MM.1S (cell line): ENCODE results near the gene GATC.

ENCODE experiments used
- DNase-seq: peaks from one replicate; pipeline ENCODE4 v3.0.0-alpha.2; 2015
- H2AFZ ChIP-seq: fragments of 300-600 bp; sonication (generic); 2 replicates; pipeline ENCODE4 v1.6.0; 2016; ENCODE audit warnings: antibody characterized with exemption, low read length
- H3F3A ChIP-seq: fragments of 300-600 bp; sonication (generic); 2 replicates; pipeline ENCODE4 v1.6.1; 2016; ENCODE audit warnings: mild to moderate bottlenecking, antibody characterized with exemption, low read length, moderate library complexity, mixed read lengths; ENCODE audit not compliant: insufficient read depth
- H3K27ac ChIP-seq: fragments of 300-600 bp; sonication (generic); 2 replicates; pipeline ENCODE4 v1.5.1; 2016; ENCODE audit warnings: mild to moderate bottlenecking, low read length
- H3K27me3 ChIP-seq: fragments of 300-600 bp; sonication (generic); replicated peaks from 2 replicates; pipeline ENCODE4 v1.6.0; 2016; ENCODE audit warnings: low read length; ENCODE audit not compliant: insufficient read depth
- H3K36me3 ChIP-seq: fragments of 300-600 bp; sonication (generic); replicated peaks from 2 replicates; pipeline ENCODE4 v1.6.1; 2016; ENCODE audit warnings: mild to moderate bottlenecking, low read length, mixed read lengths; ENCODE audit not compliant: insufficient read depth
- H3K4me1 ChIP-seq: fragments of 300-600 bp; sonication (generic); 2 replicates; pipeline ENCODE4 v1.6.1; 2016; ENCODE audit warnings: low read length, mixed read lengths
- H3K4me2 ChIP-seq: fragments of 300-600 bp; sonication (generic); 2 replicates; pipeline ENCODE4 v1.6.0; 2016; ENCODE audit warnings: low read depth, low read length
- H3K4me3 ChIP-seq: fragments of 300-600 bp; sonication (generic); 2 replicates; pipeline ENCODE4 v1.5.1; 2016; ENCODE audit warnings: low read length, mixed read lengths
- H3K79me2 ChIP-seq: fragments of 300-600 bp; sonication (generic); 2 replicates; pipeline ENCODE4 v1.6.1; 2016; ENCODE audit warnings: mixed run types, low read length, mixed read lengths
- H3K9ac ChIP-seq: fragments of 300-600 bp; sonication (generic); 2 replicates; pipeline ENCODE4 v1.6.1; 2016; ENCODE audit warnings: low read length, mixed read lengths
- H3K9me2 ChIP-seq: fragments of 300-600 bp; sonication (generic); replicated peaks from 2 replicates; pipeline ENCODE4 v1.6.1; 2016; ENCODE audit warnings: mild to moderate bottlenecking, low read length, mixed read lengths; ENCODE audit not compliant: insufficient read depth
- H3K9me3 ChIP-seq: fragments of 300-600 bp; sonication (generic); replicated peaks from 2 replicates; pipeline ENCODE4 v1.6.1; 2016; ENCODE audit warnings: mild to moderate bottlenecking, low read length, mixed read lengths; ENCODE audit not compliant: insufficient read depth
- H4K20me1 ChIP-seq: fragments of 300-600 bp; sonication (generic); 2 replicates; pipeline ENCODE4 v1.6.1; 2016; ENCODE audit warnings: mild to moderate bottlenecking, low read length, moderate library complexity, mixed read lengths; ENCODE audit not compliant: insufficient read depth
- CTCF ChIP-seq: fragments of 300-600 bp; sonication (generic); IDR thresholded peaks from 2 replicates; pipeline ENCODE4 v1.5.1; 2016; ENCODE audit warnings: antibody characterized with exemption, low read length, mixed read lengths
- EZH2 ChIP-seq: fragments of 300-600 bp; sonication (generic); optimal IDR thresholded peaks from 2 replicates; pipeline ENCODE3; 2017; ENCODE audit warnings: low read depth, mild to moderate bottlenecking, antibody characterized with exemption, low read length, mixed read lengths
- EZH2phosphoT487 ChIP-seq: fragments of 300-600 bp; sonication (generic); IDR thresholded peaks from 2 replicates; pipeline ENCODE4 v1.6.1; 2018; ENCODE audit warnings: antibody characterized with exemption, low read length

GATC gene

GRCh38 chr12:120508537-120508936 is 62.3 kb downstream of the GATC start:
- H2AFZ ChIP-seq, result no peak overlapping the region
- TF ChIP-seq EZH2 (no peak), EZH2phosphoT487 (no peak), CTCF (no peak)
- H3K9me2 ChIP-seq, result no peaks in the 10 kb centered on the region
- no peaks in the 10 kb centered on the region for H3K79me2 ChIP-seq
- H3K4me1 ChIP-seq, result no peaks in the 10 kb centered on the region
- no peaks in the 10 kb centered on the region for H4K20me1 ChIP-seq
- no peak for DNase-seq
- H3K9me3 ChIP-seq, result no peaks in the 10 kb centered on the region
- no peaks in the 10 kb centered on the region for H3K36me3 ChIP-seq
- no peaks in the 10 kb centered on the region for H3F3A ChIP-seq
- no peak overlapping the region for H3K4me3 ChIP-seq
- H3K27ac ChIP-seq, result no peak overlapping the region
- no peak overlapping the region for H3K9ac ChIP-seq
- H3K27me3 ChIP-seq, result no peaks in the 10 kb centered on the region
- no peak overlapping the region for H3K4me2 ChIP-seq
